AG04449 (cell line): ENCODE measurements around the gene ADTRP.
"Not testable (repeated sequence)": the region's sequence is repeated elsewhere in the genome, so short reads cannot be mapped to it uniquely, and the experiment has no call there.

Experiments
- CTCF ChIA-PET: fragments of 350-600 bp; formaldehyde crosslinking; extraction: SDS; loops from one replicate; lab custom pipeline; 2021; ENCODE audit warnings: antibody characterized with exemption; lab: Yijun Ruan, JAX
- POLR2A ChIA-PET: fragments of 400-600, 350-600 bp; formaldehyde crosslinking; extraction: SDS; loops from one replicate; lab custom pipeline; 2020; ENCODE audit warnings: antibody characterized with exemption, inconsistent platforms; lab: Yijun Ruan, JAX
- DNase-seq: peaks from one replicate; pipeline ENCODE4 v3.0.0-alpha.2; 2010; ENCODE audit warnings: low read depth, low spot score
- H3K4me3 ChIP-seq: 2 replicates; pipeline ENCODE4 v1.5.1; 2011; ENCODE audit warnings: low read depth, mild to moderate bottlenecking, control low read depth, low read length
- CTCF ChIP-seq: IDR thresholded peaks from one replicate; pipeline ENCODE4 v1.5.1; 2011; ENCODE audit warnings: mild to moderate bottlenecking, moderate library complexity, low read length, control low read depth, inconsistent platforms; ENCODE audit not compliant: insufficient read depth; ENCODE audit errors: missing control alignments

The ADTRP gene

GRCh38 chr6:11702089-11702488, 76.5 kb downstream of the ADTRP start:
- ChIA-PET CTCF (interaction anchor here (0.8 to 3.2 kb wide), 9 partner anchors 7 to 588 kb away, joined by 3 to 16 read pairs (median 4); partner anchors contain the start of gene EDN1), POLR2A (no interaction called here)
- H3K4me3 ChIP-seq = no peak overlapping the region
- TF ChIP-seq CTCF = no peak
- DNase-seq = no peak

- no peak overlapping the region for H3K4me3 ChIP-seq
- CTCF ChIA-PET = interaction anchor here (0.7 to 3.2 kb wide), 14 partner anchors 8 to 588 kb away, joined by 3 to 16 read pairs (median 4); partner anchors contain the start of gene EDN1
- no peak for TF ChIP-seq CTCF
- DNase-seq = no peak
- POLR2A ChIA-PET = no interaction called here
Measured at GRCh38 chr6:11701573-11701972, 77.0 kb downstream of the ADTRP start.

GRCh38 chr6:11700118-11700718, 78.4 kb downstream of the ADTRP start:
- POLR2A ChIA-PET = no interaction called here
- no peak overlapping the region for H3K4me3 ChIP-seq
- peak; percentile 21 for TF ChIP-seq CTCF
- no peak for DNase-seq
- CTCF ChIA-PET = interaction anchor here (0.7 to 3.4 kb wide), 15 partner anchors 9 to 533 kb away, joined by 3 to 17 read pairs (median 5); no protein-coding TSS in a partner anchor

GRCh38 chr6:11699576-11699975, 79.0 kb downstream of the ADTRP start:
- H3K4me3 ChIP-seq = no peak overlapping the region
- POLR2A ChIA-PET = no interaction called here
- no peak for TF ChIP-seq CTCF
- no peak for DNase-seq
- CTCF ChIA-PET = interaction anchor here (0.7 to 3.4 kb wide), 18 partner anchors 10 to 539 kb away, joined by 3 to 17 read pairs (median 4); no protein-coding TSS in a partner anchor

- ChIA-PET CTCF (interaction anchor here (1.6 kb wide), 1 partner anchor 9 kb away, joined by 3 read pairs; no protein-coding TSS in a partner anchor), POLR2A (no interaction called here)
- H3K4me3 ChIP-seq = no peak overlapping the region
- TF ChIP-seq CTCF = no peak
- no peak for DNase-seq
Measured at GRCh38 chr6:11692451-11693376, 85.9 kb downstream of the ADTRP start.

GRCh38 chr6:11689847-11690246, 88.8 kb downstream of the ADTRP start:
- ChIA-PET CTCF (interaction anchor here (0.6 to 3.6 kb wide), 3 partner anchors 9 to 34 kb away, joined by 3 to 17 read pairs (median 3); no protein-coding TSS in a partner anchor), POLR2A (no interaction called here)
- no peak for DNase-seq
- H3K4me3 ChIP-seq = no peak overlapping the region
- TF ChIP-seq CTCF = no peak

- H3K4me3 ChIP-seq, DNase-seq, POLR2A ChIA-PET: not testable (repeated sequence)
- CTCF ChIA-PET = interaction anchor here (0.6 to 3.6 kb wide), 4 partner anchors 8 to 33 kb away, joined by 3 to 17 read pairs (median 10); no protein-coding TSS in a partner anchor
Measured at GRCh38 chr6:11689400-11689799, 89.2 kb downstream of the ADTRP start.
